Activated CD4-positive, alpha-beta memory T cell treated with anti-CD3 and anti-CD28 coated beads for 36 hours (primary cell): ENCODE measurements around the gene SNX4. TPM values are rescaled to one million over a fixed set of nuclear protein-coding genes. Genes with fewer than 3 reads are reported as not detected.
"Not testable (repeated sequence)": the region's sequence is repeated elsewhere in the genome, so short reads cannot be mapped to it uniquely, and the experiment has no call there.

ENCODE experiments used
- CTCF ChIA-PET: fragments of 350-600 bp; sonication (Branson Sonifier 250); formaldehyde crosslinking; loops from one replicate; lab custom pipeline; 2021; ENCODE audit warnings: antibody characterized with exemption, inconsistent platforms; lab: Charles Lee
- POLR2A ChIA-PET: fragments of 350-600 bp; sonication (Branson Sonifier 250); formaldehyde crosslinking; loops from one replicate; lab custom pipeline; 2021; ENCODE audit warnings: antibody characterized with exemption; lab: Charles Lee
- DNase-seq: peaks from one replicate; pipeline ENCODE4 v3.0.0-alpha.2; 2020
- H3K27ac Mint-ChIP-seq: one replicate; pipeline ENCODE4 v1.8.0; 2021; ENCODE audit warnings: mixed read lengths
- H3K27me3 Mint-ChIP-seq: one replicate; pipeline ENCODE4 v1.8.0; 2021; ENCODE audit warnings: mixed read lengths
- H3K36me3 Mint-ChIP-seq: one replicate; pipeline ENCODE4 v1.8.0; 2021; ENCODE audit warnings: mixed read lengths
- H3K4me1 Mint-ChIP-seq: one replicate; pipeline ENCODE4 v1.8.0; 2021; ENCODE audit warnings: low read depth, mixed read lengths
- H3K4me3 Mint-ChIP-seq: one replicate; pipeline ENCODE4 v1.8.0; 2021; ENCODE audit warnings: mild to moderate bottlenecking, mixed read lengths
- H3K9me3 Mint-ChIP-seq: one replicate; pipeline ENCODE4 v1.8.0; 2021; ENCODE audit warnings: mixed read lengths
- intact Hi-C: fragments of 100-400 bp; cut with micrococcal nuclease; formaldehyde crosslinking; loops from one replicate; pipeline ENCODE4 v1.15.1; 2023
- total RNA-seq, 2 experiments: library from RNA; stranded (reverse); gene quantifications; one replicate each; pipeline ENCODE4 v1.2.3, GENCODE V29; 2021

SNX4 gene
- total RNA-seq, 2 experiments from 2014 or later, result 32.9 to 36.8 TPM

GRCh38 chr3:125507128-125507527 lies 12.9 kb downstream of the SNX4 start:
- peaks cover 16% of the 10 kb centered on the region for H3K9me3 Mint-ChIP-seq
- H3K4me1 Mint-ChIP-seq, result peaks cover 22% of the 10 kb centered on the region
- no peak for DNase-seq
- intact Hi-C loops, result no loop called here
- ChIA-PET CTCF (interaction anchor here (0.7 to 1.0 kb wide), 3 partner anchors 12 to 122 kb away, joined by 3 read pairs; no protein-coding TSS in a partner anchor), POLR2A (interaction anchor here (1.1 kb wide), 1 partner anchor 12 kb away, joined by 7 read pairs; no protein-coding TSS in a partner anchor)
- no peak overlapping the region for H3K27ac Mint-ChIP-seq
- peaks cover 46% of the 10 kb centered on the region for H3K36me3 Mint-ChIP-seq
- H3K4me3 Mint-ChIP-seq, result no peak overlapping the region
- no peaks in the 10 kb centered on the region for H3K27me3 Mint-ChIP-seq

- Mint-ChIP-seq H3K27ac (no peak overlapping the region), H3K4me1 (no peaks in the 10 kb centered on the region), H3K9me3 (no peaks in the 10 kb centered on the region), H3K36me3 (peaks cover 22% of the 10 kb centered on the region), H3K4me3 (no peak overlapping the region), H3K27me3 (no peaks in the 10 kb centered on the region)
- intact Hi-C loops, result no loop called here
- CTCF ChIA-PET, result no interaction called here
- POLR2A ChIA-PET, result no interaction called here
- no peak for DNase-seq
Measured at GRCh38 chr3:125498630-125499029, 21.4 kb downstream of the SNX4 start.

DNA sequence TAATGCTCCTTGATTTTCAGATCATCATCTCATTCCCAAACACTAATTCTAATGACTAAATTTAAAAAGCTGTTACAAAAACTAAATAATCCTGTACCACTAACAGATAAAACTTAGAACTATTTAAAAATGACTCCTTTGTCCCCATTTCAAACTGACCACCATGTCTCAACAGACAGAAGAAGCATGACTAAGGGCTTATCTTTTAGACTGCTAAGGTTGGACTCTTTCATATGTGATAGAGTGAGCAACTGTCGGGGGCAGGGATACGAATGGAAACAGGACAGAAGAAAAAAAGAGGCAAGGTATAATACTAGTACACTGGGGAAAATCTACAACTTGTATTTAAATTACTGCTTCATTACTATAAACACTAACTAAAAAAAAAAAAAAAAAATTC lies 23.3 kb downstream of the SNX4 start:
- peaks cover 18% of the 10 kb centered on the region for H3K36me3 Mint-ChIP-seq
- ChIA-PET POLR2A (no interaction called here), CTCF (interaction anchor here (0.6 kb wide), 1 partner anchor 492 kb away, joined by 3 read pairs; no protein-coding TSS in a partner anchor)
- no peaks in the 10 kb centered on the region for H3K9me3 Mint-ChIP-seq
- no peaks in the 10 kb centered on the region for H3K4me1 Mint-ChIP-seq
- H3K4me3 Mint-ChIP-seq, result no peak overlapping the region
- DNase-seq, result no peak
- no peaks in the 10 kb centered on the region for H3K27me3 Mint-ChIP-seq
- intact Hi-C loops, result no loop called here
- H3K27ac Mint-ChIP-seq, result no peak overlapping the region

- no peak for DNase-seq
- H3K36me3 Mint-ChIP-seq, result peaks cover 13% of the 10 kb centered on the region
- H3K4me1 Mint-ChIP-seq, result no peaks in the 10 kb centered on the region
- no peaks in the 10 kb centered on the region for H3K27me3 Mint-ChIP-seq
- H3K27ac Mint-ChIP-seq, result no peak overlapping the region
- no peaks in the 10 kb centered on the region for H3K9me3 Mint-ChIP-seq
- POLR2A ChIA-PET, result no interaction called here
- intact Hi-C loops, result no loop called here
- CTCF ChIA-PET, result no interaction called here
- H3K4me3 Mint-ChIP-seq, result no peak overlapping the region
Measured at GRCh38 chr3:125482406-125482805, 37.6 kb downstream of the SNX4 start.

- Mint-ChIP-seq H3K27ac (no peak overlapping the region), H3K27me3 (no peaks in the 10 kb centered on the region), H3K36me3 (peaks cover 13% of the 10 kb centered on the region), H3K9me3 (no peaks in the 10 kb centered on the region), H3K4me3 (no peak overlapping the region), H3K4me1 (no peaks in the 10 kb centered on the region)
- ChIA-PET CTCF (interaction anchor here (0.6 to 1.0 kb wide), 2 partner anchors 43 to 101 kb away, joined by 3 to 4 read pairs; no protein-coding TSS in a partner anchor), POLR2A (no interaction called here)
- intact Hi-C loops, result no loop called here
- no peak for DNase-seq
Measured at GRCh38 chr3:125481786-125482185, 38.2 kb downstream of the SNX4 start.

DNA sequence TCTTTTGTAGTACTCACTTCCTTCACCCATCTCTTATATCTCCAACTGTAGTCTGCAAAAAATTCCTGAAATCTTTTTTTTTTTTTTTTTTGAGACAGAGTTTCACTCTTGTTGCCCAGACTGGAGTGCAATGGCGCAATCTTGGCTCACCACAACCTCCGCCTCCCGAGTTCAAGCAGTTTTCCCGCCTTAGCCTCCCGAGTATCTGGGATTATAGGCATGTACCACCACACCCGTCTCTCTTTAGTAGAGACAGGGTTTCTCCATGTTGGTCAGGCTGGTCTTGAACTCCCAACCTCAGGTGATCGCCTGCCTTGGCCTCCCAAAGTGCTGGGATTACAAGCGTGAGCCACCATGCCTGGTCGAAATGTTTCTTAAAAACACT lies 38.6 kb downstream of the SNX4 start:
- DNase-seq, H3K27me3 Mint-ChIP-seq, H3K9me3 Mint-ChIP-seq, intact Hi-C loops, H3K4me1 Mint-ChIP-seq, POLR2A ChIA-PET, H3K27ac Mint-ChIP-seq, H3K4me3 Mint-ChIP-seq: not testable (repeated sequence)
- CTCF ChIA-PET, result interaction anchor here (1.0 kb wide), 1 partner anchor 101 kb away, joined by 4 read pairs; no protein-coding TSS in a partner anchor
- peaks cover 15% of the 10 kb centered on the region for H3K36me3 Mint-ChIP-seq

GRCh38 chr3:125480656-125481374 lies 39.2 kb downstream of the SNX4 start:
- Mint-ChIP-seq H3K4me3 (no peak overlapping the region), H3K9me3 (no peaks in the 10 kb centered on the region), H3K36me3 (peaks cover 12% of the 10 kb centered on the region), H3K4me1 (no peaks in the 10 kb centered on the region), H3K27ac (no peak overlapping the region), H3K27me3 (no peaks in the 10 kb centered on the region)
- POLR2A ChIA-PET, result no interaction called here
- CTCF ChIA-PET, result interaction anchor here (1.0 kb wide), 1 partner anchor 102 kb away, joined by 4 read pairs; no protein-coding TSS in a partner anchor
- intact Hi-C loops, result no loop called here
- no peak for DNase-seq

DNA sequence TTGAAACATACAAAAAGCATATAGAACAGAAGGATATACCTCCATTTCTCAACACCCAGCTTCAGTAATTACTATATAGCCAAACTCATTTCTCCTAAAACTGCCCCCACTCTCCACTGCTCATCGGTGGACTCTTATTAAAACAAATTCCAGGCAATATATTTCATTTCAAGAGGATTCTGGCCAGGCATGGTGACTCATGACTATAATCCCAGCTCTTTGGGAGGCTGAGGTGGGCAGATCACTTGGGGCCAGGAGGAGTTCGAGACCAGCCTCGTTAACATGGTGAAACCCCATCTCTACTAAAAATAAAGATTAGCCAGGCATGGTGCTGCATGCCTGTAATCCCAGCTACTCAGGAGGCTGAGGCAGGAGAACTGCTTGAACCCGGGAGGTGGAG lies 40.9 kb downstream of the SNX4 start:
- Mint-ChIP-seq H3K27me3 (no peaks in the 10 kb centered on the region), H3K4me1 (no peaks in the 10 kb centered on the region), H3K4me3 (no peak overlapping the region), H3K9me3 (no peaks in the 10 kb centered on the region), H3K27ac (no peak overlapping the region), H3K36me3 (peaks cover 12% of the 10 kb centered on the region)
- ChIA-PET POLR2A (no interaction called here), CTCF (no interaction called here)
- intact Hi-C loops, result no loop called here
- no peak for DNase-seq

DNA sequence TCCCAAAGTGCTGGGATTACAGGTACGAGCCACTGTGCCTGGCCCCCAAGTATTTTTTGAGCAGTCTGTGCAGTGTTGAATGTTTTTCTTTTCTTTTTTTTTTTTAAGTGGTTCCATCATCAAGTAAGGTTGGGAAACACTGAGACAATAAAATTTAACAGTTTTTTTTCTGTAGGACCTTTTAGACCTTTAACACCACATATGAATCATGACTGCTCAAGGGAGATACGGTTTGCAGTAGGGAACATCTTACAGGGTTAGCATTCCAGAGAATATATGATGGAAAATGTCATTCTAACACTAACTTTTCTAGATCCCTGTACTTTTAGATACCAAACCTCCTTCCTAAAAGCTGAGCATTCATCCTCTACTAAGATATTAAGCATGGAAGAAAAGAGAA lies 41.7 kb downstream of the SNX4 start:
- no peak overlapping the region for H3K27ac Mint-ChIP-seq
- intact Hi-C loops, result no loop called here
- H3K9me3 Mint-ChIP-seq, result no peaks in the 10 kb centered on the region
- H3K27me3 Mint-ChIP-seq, result no peaks in the 10 kb centered on the region
- ChIA-PET CTCF (interaction anchor here (0.7 kb wide), 1 partner anchor 120 kb away, joined by 3 read pairs; no protein-coding TSS in a partner anchor), POLR2A (no interaction called here)
- no peaks in the 10 kb centered on the region for H3K4me1 Mint-ChIP-seq
- DNase-seq, result no peak
- no peak overlapping the region for H3K4me3 Mint-ChIP-seq
- H3K36me3 Mint-ChIP-seq, result peaks cover 17% of the 10 kb centered on the region

DNA sequence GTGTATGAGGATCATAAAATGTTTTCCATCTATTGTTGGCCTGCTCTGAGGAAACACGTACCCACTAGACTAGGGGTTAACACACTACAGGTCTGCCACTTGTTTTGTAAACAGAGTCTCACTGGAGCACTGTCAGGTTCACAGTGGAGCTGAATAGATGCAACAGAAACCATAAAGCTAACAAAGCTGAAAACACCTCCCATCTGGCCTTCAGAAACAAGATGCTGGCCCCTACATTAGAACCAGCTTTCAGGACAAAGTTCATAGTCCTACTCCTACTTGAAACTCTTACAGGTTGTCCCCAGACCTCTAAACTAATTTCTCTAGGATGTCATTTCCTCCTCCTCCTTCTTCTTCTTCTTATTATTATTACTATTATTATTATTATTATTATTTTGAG lies 42.3 kb downstream of the SNX4 start:
- intact Hi-C loops, result no loop called here
- no peak for DNase-seq
- CTCF ChIA-PET, result no interaction called here

DNA sequence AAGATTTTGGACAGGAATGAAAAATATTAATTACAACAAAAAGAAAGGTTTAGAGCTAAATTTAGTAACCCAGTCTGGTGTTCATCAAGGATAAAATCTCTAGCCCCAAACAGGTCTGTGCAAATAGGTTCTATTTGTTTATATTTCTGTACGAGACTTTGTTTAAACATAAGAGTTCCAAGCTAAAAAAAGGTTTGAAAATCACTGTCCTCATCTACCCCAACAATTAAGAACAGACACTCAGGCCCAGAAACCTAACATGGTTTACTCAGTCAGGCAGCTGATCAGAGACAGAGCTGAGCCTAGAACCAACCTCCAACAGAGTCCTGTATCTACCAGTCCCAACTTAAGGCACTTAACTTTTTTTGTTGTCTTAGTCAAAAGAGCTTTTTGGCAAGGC lies 49.3 kb downstream of the SNX4 start:
- no peaks in the 10 kb centered on the region for H3K9me3 Mint-ChIP-seq
- no peak overlapping the region for H3K27ac Mint-ChIP-seq
- no peak overlapping the region for H3K4me3 Mint-ChIP-seq
- H3K36me3 Mint-ChIP-seq, result peaks cover 27% of the 10 kb centered on the region
- POLR2A ChIA-PET, result no interaction called here
- no peaks in the 10 kb centered on the region for H3K27me3 Mint-ChIP-seq
- no peaks in the 10 kb centered on the region for H3K4me1 Mint-ChIP-seq
- no peak for DNase-seq
- CTCF ChIA-PET, result interaction anchor here (1.0 kb wide), 1 partner anchor 33 kb away, joined by 4 read pairs; no protein-coding TSS in a partner anchor
- intact Hi-C loops, result no loop called here

More for the DNA sequence above, 42.3 kb downstream of the SNX4 start:
- POLR2A ChIA-PET, result no interaction called here
- H3K36me3 Mint-ChIP-seq, result peaks cover 17% of the 10 kb centered on the region
- no peak overlapping the region for H3K27ac Mint-ChIP-seq
- H3K4me1 Mint-ChIP-seq, result no peaks in the 10 kb centered on the region
- no peak overlapping the region for H3K4me3 Mint-ChIP-seq
- no peaks in the 10 kb centered on the region for H3K27me3 Mint-ChIP-seq
- no peaks in the 10 kb centered on the region for H3K9me3 Mint-ChIP-seq

DNA sequence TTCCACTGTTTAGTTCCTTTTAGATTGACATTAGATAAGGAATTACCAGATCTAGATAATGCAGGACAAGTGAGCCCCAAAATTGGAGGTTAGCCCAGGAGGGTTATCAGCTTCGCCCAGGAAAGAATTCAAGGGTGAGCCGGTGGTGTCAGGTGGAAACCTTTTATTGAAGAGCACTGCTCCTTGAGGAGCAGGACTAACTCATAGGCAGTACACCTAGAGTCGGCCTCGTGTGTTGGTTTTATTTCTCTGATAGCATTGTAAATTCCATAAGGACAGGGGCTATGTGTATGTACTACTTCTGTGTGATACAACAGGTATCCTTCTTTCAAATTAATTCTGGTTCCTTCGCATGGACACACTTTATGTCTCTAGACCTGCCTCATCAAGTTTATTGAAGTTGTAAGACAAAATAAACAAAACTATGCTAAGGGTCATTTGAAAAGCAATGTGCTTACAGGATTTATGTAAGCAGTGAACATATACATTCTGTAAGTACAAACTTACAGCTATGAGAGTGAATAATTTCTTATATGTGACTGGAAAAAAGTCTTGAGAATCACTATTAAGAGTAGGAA lies 57.2 kb downstream of the SNX4 start:
- no peak overlapping the region for H3K4me3 Mint-ChIP-seq
- H3K36me3 Mint-ChIP-seq, result peaks cover 21% of the 10 kb centered on the region
- CTCF ChIA-PET, result interaction anchor here (1.4 kb wide), 1 partner anchor 122 kb away, joined by 5 read pairs; no protein-coding TSS in a partner anchor
- H3K27me3 Mint-ChIP-seq, result no peaks in the 10 kb centered on the region
- POLR2A ChIA-PET, result no interaction called here
- intact Hi-C loops, result no loop called here
- H3K9me3 Mint-ChIP-seq, result no peaks in the 10 kb centered on the region
- DNase-seq, result no peak
- H3K4me1 Mint-ChIP-seq, result no peaks in the 10 kb centered on the region
- H3K27ac Mint-ChIP-seq, result no peak overlapping the region
